ENCODE measurements around the gene ATG9B. TPM values are rescaled to one million over a fixed set of nuclear protein-coding genes. Genes with fewer than 3 reads are reported as not detected.

ATG9B gene
- total and polyA plus RNA-seq, 2 donors (not counting 3 experiments of a cell fraction or from before 2014, with no cell fraction given), result 0.04 TPM; not detected in 1

- Histone ChIP-seq H3K27me3 (ENCODE audit: control insufficient read depth in 2 of 2, insufficient read depth in 2 of 2, low read length in 2 of 2) (no peaks in the 10 kb centered on the region), H3K4me3 (replicated peaks in 1 of 3; ENCODE audit: insufficient read depth in 1 of 3, low read depth in 1 of 3, low read length in 3 of 3) (no peak overlapping the region), H3K27ac (ENCODE audit: insufficient read depth, low read depth, low read length) (peak overlapping the region; percentile 85), H3K4me1 (ENCODE audit: control insufficient read depth, extremely low read depth, insufficient read depth, low read length) (peaks cover 20% of the 10 kb centered on the region), H3K9me3 (replicated peaks; ENCODE audit: control insufficient read depth, insufficient read depth, low read length) (no peaks in the 10 kb centered on the region), H4K20me1 (replicated peaks; ENCODE audit: control insufficient read depth, extremely low read depth, insufficient read depth, low read length) (no peaks in the 10 kb centered on the region), H3K36me3 (ENCODE audit: control insufficient read depth in 2 of 2, extremely low read depth in 1 of 2, insufficient read depth in 2 of 2, low read length in 2 of 2) (peaks cover 0 to 15% of the 10 kb centered on the region in 2 experiments), H2AFZ (ENCODE audit: low read depth, low read length) (no peak overlapping the region), H3K9ac (replicated peaks; ENCODE audit: extremely low read depth, insufficient read depth, low read length) (peak overlapping the region; percentile 52), H3K9me1 (replicated peaks; ENCODE audit: control insufficient read depth, extremely low read depth, insufficient read depth, low read length) (no peaks in the 10 kb centered on the region), H3K4me2 (ENCODE audit: insufficient read depth, low read length) (peak overlapping the region; percentile 32), H3K79me2 (ENCODE audit: control insufficient read depth, insufficient read depth, low read length) (no peaks in the 10 kb centered on the region)
- no TSS peak for BruUV-seq (replicated peaks)
- TF ChIP-seq MYC (IDR thresholded peaks at IDR 0.05; ENCODE audit: low read depth, low read length), result no peak
- peak; percentile 82 for TF ChIP-seq JUN (IDR thresholded peaks at IDR 0.05; ENCODE audit: borderline replicate concordance, insufficient read depth, insufficient read length, low read depth)
- TF ChIP-seq CTCF (IDR thresholded peaks at IDR 0.05; ENCODE audit: extremely low read depth in 1 of 2, insufficient read depth in 1 of 2, low read depth in 1 of 2, low read length in 2 of 2), result no peak
- peak; percentile 66 for TF ChIP-seq GATA2 (IDR thresholded peaks at IDR 0.05; ENCODE audit: insufficient read depth, insufficient read length, low read depth, low read length)
- peak; percentile 15 for TF ChIP-seq POLR2A (IDR thresholded peaks at IDR 0.05; ENCODE audit: low read depth, low read length)
- peak; percentile 79 for TF ChIP-seq POLR2AphosphoS5 (IDR thresholded peaks at IDR 0.05; ENCODE audit: insufficient read depth, low read depth, low read length)
- peak; percentile 94 for TF ChIP-seq FOS (IDR thresholded peaks at IDR 0.05; ENCODE audit: borderline replicate concordance, insufficient read depth, low read length)
- TF ChIP-seq MAX (IDR thresholded peaks at IDR 0.05; ENCODE audit: insufficient read depth, insufficient read length), result no peak
- peak; percentile 97 for DNase-seq (ENCODE audit: low read depth, low spot score)
- peak; percentile 100 for FAIRE-seq
- intact Hi-C loops (cut with micrococcal nuclease) (loop anchor here (1.0 to 2.0 kb wide), 4 partner anchors 11 to 50 kb away; partner anchors contain the start of gene ABCB8), dilution Hi-C loops (cut with MboI; ENCODE audit: extremely low pct_ligation_motif_present, low sequenced_read_pairs) (no loop called here)
- ChIA-PET CTCF (interaction anchor here (1.0 to 2.0 kb wide), 9 partner anchors 10 to 77 kb away, joined by 3 to 8 read pairs (median 5); partner anchors contain the start of gene ABCB8), POLR2A (interaction anchor here (1.0 to 1.6 kb wide), 2 partner anchors 11 to 21 kb away, joined by 4 to 5 read pairs; partner anchors contain the start of genes ABCB8 and SLC4A2)
These were observed 14.9 kb upstream of the ATG9B start for GRCh38 chr7:151038951-151039849.
